Measurements from ENCODE around the gene ANKRD2.

The ANKRD2 gene

GRCh38 chr10:97596101-97597082 is 23.8 kb downstream of the ANKRD2 start:
- peak; percentile 97 for DNase-seq (ENCODE audit: low spot score)

GRCh38 chr10:97597778-97598177 is 25.2 kb downstream of the ANKRD2 start:
- peak; percentile 43 for DNase-seq (ENCODE audit: low spot score)

DNA sequence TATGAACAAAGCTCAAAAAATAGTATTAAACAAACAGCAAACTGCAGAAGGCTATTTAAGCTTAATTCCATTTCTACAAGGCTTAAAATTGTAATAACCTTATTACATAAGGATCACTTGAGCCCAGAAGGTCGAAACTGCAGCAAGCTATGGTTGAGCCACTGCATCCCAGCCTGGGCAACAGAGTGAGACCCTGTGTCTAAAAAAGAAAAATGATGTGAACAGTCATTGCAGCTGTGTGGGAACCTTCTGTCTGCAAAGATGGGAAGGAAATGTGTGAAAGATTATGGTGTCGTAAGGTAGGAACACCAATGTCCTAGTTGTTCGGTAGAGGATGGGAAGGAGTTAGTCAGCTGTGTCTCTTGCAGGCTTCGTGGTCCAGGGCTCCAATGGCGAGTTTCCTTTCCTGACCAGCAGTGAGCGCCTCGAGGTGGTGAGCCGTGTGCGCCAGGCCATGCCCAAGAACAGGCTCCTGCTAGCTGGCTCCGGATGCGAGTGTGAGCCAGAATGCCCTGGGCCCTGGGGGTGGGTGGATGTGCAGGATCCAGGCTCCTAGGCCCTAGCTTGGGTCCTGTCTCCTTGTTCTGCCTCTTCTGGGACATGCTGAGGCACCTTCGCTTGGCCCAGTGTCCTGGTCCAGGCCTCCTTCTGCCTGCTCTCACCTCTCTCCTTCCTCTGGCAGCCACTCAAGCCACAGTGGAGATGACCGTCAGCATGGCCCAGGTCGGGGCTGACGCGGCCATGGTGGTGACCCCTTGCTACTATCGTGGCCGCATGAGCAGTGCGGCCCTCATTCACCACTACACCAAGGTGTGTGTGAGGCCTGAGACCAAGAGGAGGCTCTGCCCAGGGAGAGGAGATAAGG is 26.1 kb downstream of the ANKRD2 start:
- DNase-seq (ENCODE audit: low spot score) = peak; percentile 52

GRCh38 chr10:97599272-97599619 is 26.7 kb downstream of the ANKRD2 start:
- DNase-seq (ENCODE audit: low spot score) = no peak

GRCh38 chr10:97600616-97601015 is 28.0 kb downstream of the ANKRD2 start:
- DNase-seq (ENCODE audit: low spot score) = no peak

DNA sequence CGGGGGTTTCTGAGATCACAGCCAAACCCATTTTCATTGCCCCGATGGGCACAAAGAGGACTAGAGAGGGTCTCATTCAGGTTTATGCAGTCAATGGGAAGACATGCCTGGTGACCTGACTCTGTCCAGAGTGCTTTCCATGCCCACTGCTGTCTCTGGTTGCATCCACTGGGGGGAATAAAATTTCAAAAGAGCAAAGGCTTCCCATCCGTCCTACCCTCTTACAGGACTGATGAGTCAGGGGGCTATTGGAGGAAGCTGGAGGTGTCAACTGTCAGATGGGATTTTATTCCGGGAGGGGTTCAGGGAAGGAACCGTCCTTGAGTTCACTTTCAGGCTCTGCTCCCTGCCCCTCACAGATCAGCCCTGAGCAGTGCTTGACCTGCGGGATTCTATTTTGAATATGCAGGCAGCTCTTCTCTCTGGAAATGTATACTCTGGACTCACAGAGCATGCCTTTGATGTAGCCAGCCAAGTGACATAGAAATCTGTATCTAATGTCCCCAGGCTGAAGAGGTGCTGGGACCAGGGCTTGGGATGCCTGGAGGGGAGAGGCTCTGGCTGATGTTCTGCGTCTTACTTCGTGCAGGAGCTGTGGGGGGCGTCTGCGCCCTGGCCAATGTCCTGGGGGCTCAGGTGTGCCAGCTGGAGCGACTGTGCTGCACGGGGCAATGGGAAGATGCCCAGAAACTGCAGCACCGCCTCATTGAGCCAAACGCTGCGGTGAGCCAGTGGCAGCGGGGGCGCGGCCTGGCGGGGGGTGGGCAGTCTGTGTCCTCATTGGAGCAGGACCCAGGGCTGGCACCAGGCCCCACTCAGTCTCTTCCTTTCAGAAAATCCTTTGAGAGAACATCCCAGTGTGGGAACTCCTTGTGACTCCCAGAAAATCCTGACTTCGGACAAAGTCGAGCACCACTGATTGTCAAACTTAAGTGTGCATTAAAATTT is 29.0 kb downstream of the ANKRD2 start:
- no peak for DNase-seq (ENCODE audit: low spot score)

- no peak for DNase-seq (ENCODE audit: low spot score)
Measured at GRCh38 chr10:97607095-97607636, 34.6 kb downstream of the ANKRD2 start.

GRCh38 chr10:97608991-97609561 is 36.5 kb downstream of the ANKRD2 start:
- DNase-seq (ENCODE audit: low spot score) = no peak

GRCh38 chr10:97611473-97611872 is 38.9 kb downstream of the ANKRD2 start:
- no peak for DNase-seq (ENCODE audit: low spot score)

- DNase-seq (ENCODE audit: low spot score) = peak; percentile 67
Measured at GRCh38 chr10:97612386-97612785, 39.8 kb downstream of the ANKRD2 start.

DNA sequence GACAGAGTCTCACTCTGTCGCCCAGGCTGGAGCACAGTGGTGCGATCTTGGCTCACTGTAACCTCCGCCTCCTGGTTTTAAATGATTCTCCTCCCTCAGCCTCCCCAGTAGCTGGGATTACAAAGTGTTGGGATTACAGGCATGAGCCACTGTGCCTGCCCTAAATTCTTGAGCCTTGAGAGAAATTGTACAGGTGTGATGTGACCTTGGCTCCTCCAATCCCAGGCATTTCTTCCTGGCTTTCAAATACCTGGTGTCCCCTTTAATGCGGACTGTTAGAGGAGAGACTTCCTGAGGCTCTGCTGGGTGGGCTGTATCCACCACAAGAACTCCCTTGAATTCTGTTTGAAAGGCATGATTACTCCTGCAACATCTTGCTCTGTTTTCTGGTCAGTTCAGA is 45.7 kb downstream of the ANKRD2 start:
- DNase-seq (ENCODE audit: low spot score) = no peak

GRCh38 chr10:97618733-97619132 is 46.2 kb downstream of the ANKRD2 start:
- no peak for DNase-seq (ENCODE audit: low spot score)

DNA sequence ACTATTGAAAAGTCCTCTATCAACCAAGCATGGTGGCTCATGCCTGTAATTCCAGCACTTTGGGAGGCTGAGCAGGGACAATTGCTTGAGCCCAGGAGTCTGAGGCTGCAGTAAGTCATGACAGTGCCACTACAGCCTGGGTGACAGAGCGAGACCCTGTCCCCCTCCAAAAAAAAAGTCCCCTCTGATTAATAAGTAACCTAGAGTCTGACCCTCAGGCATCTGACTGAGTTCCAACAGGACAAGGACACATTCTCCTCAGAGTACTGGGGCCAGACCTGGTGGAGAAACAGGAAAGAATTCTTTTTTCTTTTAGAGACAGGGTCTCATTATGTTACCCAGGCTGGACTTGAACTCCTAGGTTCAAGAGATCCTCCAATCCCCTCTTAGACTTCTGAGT is 50.7 kb downstream of the ANKRD2 start:
- peak; percentile 31 for DNase-seq (ENCODE audit: low spot score)

- no peak for DNase-seq (ENCODE audit: low spot score)
Measured at GRCh38 chr10:97627731-97628130, 55.2 kb downstream of the ANKRD2 start.

GRCh38 chr10:97628228-97628627 is 55.6 kb downstream of the ANKRD2 start:
- no peak for DNase-seq (ENCODE audit: low spot score)

- peak; percentile 93 for DNase-seq (ENCODE audit: low spot score)
Measured at GRCh38 chr10:97629289-97629688, 56.7 kb downstream of the ANKRD2 start.

- DNase-seq (ENCODE audit: low spot score) = no peak
Measured at GRCh38 chr10:97631098-97631497, 58.5 kb downstream of the ANKRD2 start.

- DNase-seq (ENCODE audit: low spot score) = peak; percentile 93
Measured at GRCh38 chr10:97632949-97633884, 60.6 kb downstream of the ANKRD2 start, which contains the start of gene MORN4. Gene MORN4, minus strand, starts transcription at chr10:97633500. Its CDS starts 13,847 bp downstream, at chr10:97619653.
